Gastrocnemius medialis (tissue), 4 donors: ENCODE measurements around the gene PRSS48. TPM values are rescaled to one million over a fixed set of nuclear protein-coding genes. Genes with fewer than 3 reads are reported as not detected.
"Not testable (repeated sequence)": the region's sequence is repeated elsewhere in the genome, so short reads cannot be mapped to it uniquely, and the experiment has no call there.

Experiments
- ATAC-seq, 2 donors: fragments of 150-250 bp; one replicate each; pipeline ENCODE4 v1.9.1; 2016
- DNase-seq, 2 donors: peaks; one replicate each; pipeline ENCODE4 v3.0.0-alpha.2; 2019
- H3K27ac ChIP-seq, 4 donors: fragments of 200-600 bp; sonication (generic); 1 replicate in 1 of 4; 2 replicates in 3 of 4; pipeline ENCODE4 v1.5.1; 2016 to 2018; ENCODE audit warnings: mild to moderate bottlenecking in 2 of 4, moderate library complexity in 1 of 4
- H3K27me3 ChIP-seq, 3 donors: fragments of 200-600 bp; sonication (generic) in 2 of 3; 1 replicate in 1 of 3; 2 replicates in 2 of 3; pipeline versions ENCODE4 v1.5.1 to v1.6.0; 2016 to 2019; ENCODE audit warnings: mild to moderate bottlenecking in 1 of 3, moderate library complexity in 1 of 3
- H3K36me3 ChIP-seq, 2 donors: fragments of 200-600 bp; sonication (generic) in 1 of 2; one replicate each; pipeline ENCODE4 v1.5.1; 2017 to 2018
- H3K4me1 ChIP-seq, 2 donors: fragments of 200-600 bp; sonication (generic) in 1 of 2; one replicate each; pipeline ENCODE4 v1.5.1; 2016 to 2017; ENCODE audit warnings: mild to moderate bottlenecking in 2 of 2
- H3K4me3 ChIP-seq, 4 donors: fragments of 200-600 bp; sonication (generic) in 3 of 4; 1 replicate in 1 of 4; 2 replicates in 3 of 4; pipeline ENCODE4 v1.5.1; 2016 to 2019; ENCODE audit warnings: mild to moderate bottlenecking in 2 of 4
- H3K9me3 ChIP-seq, 3 donors: fragments of 200-600 bp; sonication (generic) in 2 of 3; 1 replicate in 1 of 3; 2 replicates in 2 of 3; pipeline ENCODE4 v1.5.1; 2016 to 2019
- POLR2A ChIP-seq, 2 donors: fragments of 450-650 bp; IDR thresholded peaks; one replicate each; pipeline ENCODE4 v1.6.1; 2017; ENCODE audit warnings: antibody characterized with exemption in 2 of 2, mild to moderate bottlenecking in 2 of 2, moderate library complexity in 2 of 2
- in situ Hi-C, 4 donors: fragments of 200-750 bp; cut with MboI; loops; one replicate each; pipeline versions ENCODE4 v1.15.0 to v1.8.0; 2017; ENCODE audit warnings: low sequenced_read_pairs in 4 of 4
- intact Hi-C: fragments of 100-400 bp; cut with DNase I; formaldehyde crosslinking; loops from one replicate; pipeline ENCODE4 v1.15.1; 2023; ENCODE audit warnings: low total_unique reads
- total RNA-seq, 4 donors: library from RNA; depleted of rRNA; stranded (reverse); fragments of >200 nt; gene quantifications; one replicate each; pipeline versions ENCODE4 v1.1.0 to v1.2.3, GENCODE V29; 2016
- TF ChIP-seq, protein P1 (sequence below), 5 experiments: fragments of 450-650 bp in 3 of 5; fragments of 200-600 bp in 2 of 5; sonication (generic) in 2 of 5; IDR thresholded peaks in 4 of 5; conservative IDR thresholded peaks in 1 of 5; 1 replicate in 4 of 5; 2 replicates in 1 of 5; pipeline ENCODE4 v1.5.1; 2016 to 2019; ENCODE audit warnings: antibody characterized with exemption in 5 of 5, mild to moderate bottlenecking in 3 of 5, moderate library complexity in 3 of 5

PRSS48 gene
- total RNA-seq, 4 donors from 2014 or later: not detected

DNA sequence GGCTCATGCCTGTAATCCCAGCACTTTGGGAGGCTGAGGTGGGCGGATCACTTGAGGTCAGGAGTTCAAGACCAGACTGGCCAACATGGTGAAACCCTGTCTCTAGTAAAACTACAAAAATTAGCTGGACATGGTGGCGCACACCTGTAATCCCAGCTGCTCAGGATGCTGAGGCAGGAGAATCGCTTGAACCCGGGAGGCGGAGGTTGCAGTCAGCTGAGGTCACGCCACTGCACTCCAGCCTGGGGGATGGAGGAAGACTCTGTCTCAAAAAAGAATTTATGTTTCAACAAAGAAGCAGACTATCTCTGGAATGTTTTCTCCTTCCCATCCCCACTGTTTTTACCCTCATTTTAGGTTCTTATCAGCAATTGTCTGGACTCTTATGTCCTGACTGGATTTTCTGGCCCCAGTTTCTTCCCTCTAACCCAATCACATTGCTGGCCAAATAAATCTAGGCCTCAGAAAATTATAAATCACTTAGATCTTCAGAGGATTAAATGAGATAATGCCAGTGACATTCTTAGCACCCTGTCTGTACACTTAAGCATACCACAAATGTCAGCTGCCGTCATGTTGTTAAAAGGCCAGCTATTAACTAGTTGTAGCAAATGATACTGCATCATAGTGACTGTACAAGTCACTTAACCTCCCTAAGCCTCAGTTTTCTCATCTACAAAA, 44.9 kb upstream of the PRSS48 start:
- Histone ChIP-seq H3K36me3 (no peaks in the 10 kb centered on the region), H3K4me1 (peaks cover 0 to 17% of the 10 kb centered on the region in 2 donors), H3K4me3 (no peak overlapping the region), H3K27me3 (no peaks in the 10 kb centered on the region), H3K27ac (no peak overlapping the region), H3K9me3 (no peaks in the 10 kb centered on the region)
- no peak for TF ChIP-seq POLR2A (IDR thresholded peaks at IDR 0.05)
- TF ChIP-seq, protein P1, sequence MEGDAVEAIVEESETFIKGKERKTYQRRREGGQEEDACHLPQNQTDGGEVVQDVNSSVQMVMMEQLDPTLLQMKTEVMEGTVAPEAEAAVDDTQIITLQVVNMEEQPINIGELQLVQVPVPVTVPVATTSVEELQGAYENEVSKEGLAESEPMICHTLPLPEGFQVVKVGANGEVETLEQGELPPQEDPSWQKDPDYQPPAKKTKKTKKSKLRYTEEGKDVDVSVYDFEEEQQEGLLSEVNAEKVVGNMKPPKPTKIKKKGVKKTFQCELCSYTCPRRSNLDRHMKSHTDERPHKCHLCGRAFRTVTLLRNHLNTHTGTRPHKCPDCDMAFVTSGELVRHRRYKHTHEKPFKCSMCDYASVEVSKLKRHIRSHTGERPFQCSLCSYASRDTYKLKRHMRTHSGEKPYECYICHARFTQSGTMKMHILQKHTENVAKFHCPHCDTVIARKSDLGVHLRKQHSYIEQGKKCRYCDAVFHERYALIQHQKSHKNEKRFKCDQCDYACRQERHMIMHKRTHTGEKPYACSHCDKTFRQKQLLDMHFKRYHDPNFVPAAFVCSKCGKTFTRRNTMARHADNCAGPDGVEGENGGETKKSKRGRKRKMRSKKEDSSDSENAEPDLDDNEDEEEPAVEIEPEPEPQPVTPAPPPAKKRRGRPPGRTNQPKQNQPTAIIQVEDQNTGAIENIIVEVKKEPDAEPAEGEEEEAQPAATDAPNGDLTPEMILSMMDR (IDR thresholded peaks at IDR 0.05 in 4 of 5, conservative IDR thresholded peaks at IDR 0.05 in 1 of 5): no peak
- DNase-seq (no peak), ATAC-seq (no peak)
- in situ Hi-C loops: no loop called here
- intact Hi-C loops: no loop called here

DNA sequence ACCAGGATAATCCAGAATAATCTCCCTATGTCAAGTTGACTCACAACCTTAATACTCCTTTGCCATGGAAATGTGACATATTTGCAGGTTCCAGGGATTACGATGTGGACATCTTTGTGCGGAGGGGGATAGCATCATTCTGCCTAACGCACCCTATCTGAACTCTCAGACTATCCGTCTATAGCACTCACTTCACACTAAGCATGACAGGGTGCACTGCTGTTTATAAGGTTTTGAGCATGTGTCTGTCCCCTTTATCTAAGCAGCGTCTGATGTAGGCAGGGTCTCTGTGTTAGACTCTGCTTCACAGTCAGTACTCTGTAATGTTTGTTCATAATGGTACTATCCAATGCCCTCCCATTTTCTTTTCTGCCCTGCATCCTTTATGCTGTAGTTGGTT, 43.4 kb upstream of the PRSS48 start:
- ATAC-seq: no peak
- no peak overlapping the region for H3K27ac ChIP-seq
- H3K4me3 ChIP-seq: no peak overlapping the region
- H3K4me1 ChIP-seq: peaks cover 0 to 14% of the 10 kb centered on the region in 2 donors
- in situ Hi-C loops: no loop called here
- H3K9me3 ChIP-seq: no peaks in the 10 kb centered on the region
- H3K36me3 ChIP-seq: no peaks in the 10 kb centered on the region
- intact Hi-C loops: no loop called here
- TF ChIP-seq, protein P1 (IDR thresholded peaks at IDR 0.05 in 4 of 5, conservative IDR thresholded peaks at IDR 0.05 in 1 of 5): no peak
- no peak for TF ChIP-seq POLR2A (IDR thresholded peaks at IDR 0.05)
- no peak for DNase-seq
- H3K27me3 ChIP-seq: no peaks in the 10 kb centered on the region

DNA sequence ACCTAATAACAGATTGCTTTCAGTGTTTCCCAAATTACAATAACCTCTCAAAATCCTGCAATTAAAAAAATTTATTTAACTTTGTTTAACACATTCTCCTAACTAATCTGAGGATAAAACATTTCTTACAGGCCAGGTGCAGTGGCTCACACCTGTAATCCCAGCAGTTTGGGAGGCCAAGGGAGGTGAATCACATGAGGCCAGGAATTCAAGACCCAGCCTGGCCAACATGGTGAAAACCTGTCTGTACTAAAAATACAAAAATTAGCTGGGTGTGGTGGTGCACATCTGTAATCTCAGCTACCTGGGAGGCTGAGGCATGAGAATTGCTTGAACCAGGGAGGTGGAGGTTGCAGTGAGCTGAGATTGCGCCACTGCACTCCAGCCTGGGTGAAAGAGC, 41.6 kb upstream of the PRSS48 start:
- in situ Hi-C loops, H3K4me3 ChIP-seq, intact Hi-C loops, DNase-seq, ATAC-seq, H3K27ac ChIP-seq, H3K36me3 ChIP-seq, H3K27me3 ChIP-seq, H3K9me3 ChIP-seq: not testable (repeated sequence)
- peaks cover 0 to 14% of the 10 kb centered on the region in 2 donors for H3K4me1 ChIP-seq

DNA sequence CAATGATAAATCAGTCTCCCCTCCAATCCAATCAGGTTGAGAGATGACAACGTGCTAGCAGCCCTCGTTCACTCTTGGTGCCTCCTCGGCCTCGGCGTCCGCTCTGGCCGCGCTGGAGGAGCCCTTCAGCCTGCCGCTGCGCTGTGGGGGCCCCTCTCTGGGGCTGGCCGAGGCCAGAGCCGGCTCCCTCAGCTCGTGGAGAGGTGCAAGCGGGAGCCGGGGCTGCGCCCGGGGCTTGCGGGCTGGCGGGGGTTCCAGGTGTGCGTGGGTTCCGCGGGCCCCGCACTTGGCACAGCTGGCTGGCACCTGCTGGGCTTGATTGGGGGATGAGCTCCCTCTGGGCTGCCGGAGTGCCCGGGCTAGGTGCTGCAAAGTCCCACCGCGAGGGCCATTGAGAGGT, 40.9 kb upstream of the PRSS48 start:
- Histone ChIP-seq H3K9me3 (no peaks in the 10 kb centered on the region), H3K4me3 (no peak overlapping the region), H3K4me1 (peaks cover 0 to 14% of the 10 kb centered on the region in 2 donors), H3K27ac (no peak overlapping the region), H3K27me3 (no peaks in the 10 kb centered on the region), H3K36me3 (no peaks in the 10 kb centered on the region)
- TF ChIP-seq, protein P1 (IDR thresholded peaks at IDR 0.05 in 4 of 5, conservative IDR thresholded peaks at IDR 0.05 in 1 of 5): no peak
- TF ChIP-seq POLR2A (IDR thresholded peaks at IDR 0.05): no peak
- ATAC-seq: no peak
- intact Hi-C loops: no loop called here
- in situ Hi-C loops: no loop called here
- DNase-seq: no peak

DNA sequence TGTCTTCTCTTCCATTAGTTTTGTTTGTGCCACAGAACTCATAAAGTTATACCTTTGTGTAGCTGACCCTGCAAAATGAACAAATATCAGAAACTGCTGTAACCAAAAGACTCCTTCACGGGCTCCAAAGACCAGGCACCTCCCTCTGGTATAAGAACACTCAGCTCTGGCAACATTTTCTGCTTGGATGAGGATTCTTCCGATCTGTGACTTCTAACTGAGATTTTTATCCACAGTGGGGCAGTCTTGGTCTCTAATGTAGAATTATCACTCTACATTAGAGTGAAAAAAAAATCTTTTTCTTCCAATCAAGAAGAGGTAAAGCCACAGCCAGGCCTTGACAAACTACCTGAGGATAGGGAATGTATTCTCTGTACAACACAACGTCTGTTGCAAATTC, 38.5 kb upstream of the PRSS48 start:
- ATAC-seq (no peak), DNase-seq (no peak)
- Histone ChIP-seq H3K9me3 (no peaks in the 10 kb centered on the region), H3K27ac (no peak overlapping the region), H3K4me3 (no peak overlapping the region), H3K36me3 (no peaks in the 10 kb centered on the region), H3K4me1 (no peaks in the 10 kb centered on the region), H3K27me3 (no peaks in the 10 kb centered on the region)
- intact Hi-C loops: no loop called here
- TF ChIP-seq, protein P1 (IDR thresholded peaks at IDR 0.05 in 4 of 5, conservative IDR thresholded peaks at IDR 0.05 in 1 of 5): no peak
- no peak for TF ChIP-seq POLR2A (IDR thresholded peaks at IDR 0.05)
- in situ Hi-C loops: no loop called here
